SIG-M5 treated with dmso at 0.1 percent for 504 hours (cell line): ENCODE results near the gene ANXA8L1.
"Not testable (repeated sequence)": the region's sequence is repeated elsewhere in the genome, so short reads cannot be mapped to it uniquely, and the experiment has no call there.

Source experiments
- DNase-seq: peaks from one replicate; lab custom pipeline; 2025; ENCODE audit not compliant: unreplicated experiment; lab: John Stamatoyannopoulos, UW

ANXA8L1 gene

GRCh38 chr10:46397767-46398166, 22.2 kb downstream of the ANXA8L1 start:
- DNase-seq: not testable (repeated sequence)

- DNase-seq: not testable (repeated sequence)
These were observed 22.8 kb downstream of the ANXA8L1 start for GRCh38 chr10:46398212-46398886.

GRCh38 chr10:46409556-46409955, 34.0 kb downstream of the ANXA8L1 start:
- not testable (repeated sequence) for DNase-seq

DNA sequence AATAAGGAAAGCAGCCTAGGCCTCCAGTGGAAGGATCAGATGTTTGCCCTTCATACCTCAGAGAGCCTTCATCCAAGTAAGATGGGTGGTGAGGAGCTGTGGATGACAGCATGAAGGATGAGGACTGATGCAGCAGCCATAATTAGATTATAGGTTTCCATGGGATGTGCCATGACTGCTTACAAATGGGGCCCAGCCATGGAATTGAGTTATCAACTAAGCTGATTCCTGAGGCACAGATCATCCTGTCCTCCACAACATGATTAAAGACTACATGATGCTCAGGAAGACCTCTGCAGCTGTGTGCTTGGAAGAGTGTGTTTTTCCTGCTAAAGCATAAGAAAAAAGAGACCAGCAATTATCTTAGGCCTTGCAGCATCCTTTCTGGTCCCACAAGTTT, 35.5 kb downstream of the ANXA8L1 start:
- not testable (repeated sequence) for DNase-seq

DNA sequence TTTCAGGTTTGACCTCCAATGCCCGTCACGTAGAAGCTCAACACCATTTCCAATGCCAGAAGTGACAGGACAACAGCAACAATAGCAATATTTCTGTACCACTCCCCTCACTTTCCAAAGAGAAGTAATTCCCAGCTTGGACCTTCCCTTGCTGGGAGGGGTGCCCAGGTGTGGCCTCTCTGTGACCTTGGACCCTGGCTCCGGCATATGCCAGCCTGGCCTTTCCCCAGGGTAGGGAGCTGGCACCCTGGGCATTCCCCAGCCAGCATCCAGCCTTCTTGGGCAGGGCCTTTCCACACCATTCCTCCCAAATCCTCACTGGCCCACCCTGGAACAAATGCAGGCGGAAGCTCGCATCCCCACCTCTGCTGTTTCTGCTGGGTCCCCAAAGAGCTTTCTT, 37.1 kb downstream of the ANXA8L1 start:
- DNase-seq: not testable (repeated sequence)

DNA sequence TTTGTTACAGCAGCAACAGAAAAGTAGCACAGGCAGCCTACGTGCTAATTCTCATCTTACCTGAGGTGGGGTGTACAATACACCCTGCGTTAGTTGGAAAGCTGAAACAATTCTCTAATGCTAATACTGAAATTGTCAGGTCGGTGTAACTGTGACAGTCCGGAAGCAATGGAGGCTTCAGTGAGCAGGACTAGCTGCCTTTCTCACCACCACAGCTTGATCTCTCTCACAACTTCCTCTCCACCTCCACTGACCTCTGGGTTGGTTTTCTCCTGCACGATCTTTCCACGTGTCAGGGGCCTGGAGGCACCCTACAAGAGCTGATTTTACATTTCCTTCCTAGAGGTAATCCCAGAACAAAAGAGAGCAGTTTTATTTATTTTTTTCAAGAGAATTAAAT, 39.7 kb downstream of the ANXA8L1 start:
- DNase-seq: not testable (repeated sequence)

DNA sequence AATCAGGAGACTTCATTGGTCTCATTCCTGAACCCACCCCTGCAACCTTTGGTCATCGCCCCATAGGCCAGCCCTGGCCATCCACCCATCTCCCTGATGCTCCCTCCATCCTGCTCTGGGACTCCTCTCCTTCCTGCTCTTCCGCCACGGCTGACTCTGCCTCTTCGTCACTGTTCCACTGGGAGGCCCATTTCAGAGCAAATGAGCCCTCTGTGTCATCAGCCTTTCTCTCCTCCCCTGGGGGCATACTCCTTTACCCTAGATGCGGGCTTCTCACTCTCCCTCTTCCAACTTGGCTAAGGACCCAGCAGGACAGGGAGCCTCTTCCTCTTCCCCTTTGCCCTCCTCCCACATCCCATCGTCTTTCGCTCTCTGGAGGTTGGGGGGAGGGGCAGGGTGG, 42.7 kb downstream of the ANXA8L1 start:
- DNase-seq: not testable (repeated sequence)

GRCh38 chr10:46419570-46420379, 44.2 kb downstream of the ANXA8L1 start:
- DNase-seq: not testable (repeated sequence)

- DNase-seq: not testable (repeated sequence)
These were observed 48.0 kb downstream of the ANXA8L1 start for GRCh38 chr10:46423550-46423949.

DNA sequence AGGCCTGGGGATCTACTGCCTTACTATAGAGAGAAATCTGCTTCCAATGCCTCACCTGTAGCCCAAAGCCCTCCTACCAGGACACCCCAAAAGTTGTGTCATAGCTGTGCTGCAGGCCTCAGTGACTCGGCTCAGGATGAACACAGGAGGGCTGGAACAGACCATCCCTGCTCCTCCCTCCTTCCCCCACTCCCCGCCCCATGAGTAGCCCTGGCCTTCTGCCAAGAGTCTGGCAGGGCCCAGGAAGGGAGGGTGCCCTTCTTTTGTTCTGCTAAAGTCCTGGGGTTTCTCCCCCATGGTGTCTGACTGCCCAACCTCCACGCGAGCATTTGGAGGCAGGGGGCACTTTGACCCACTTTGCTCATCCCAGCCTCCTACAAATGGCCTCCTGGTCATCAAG, 65.4 kb downstream of the ANXA8L1 start:
- not testable (repeated sequence) for DNase-seq
